HUES48 (cell line): ENCODE data around the gene CLDN18.

ENCODE experiments used
- H3K27ac ChIP-seq: one replicate; pipeline ENCODE4 v1.7.0; 2013; ENCODE audit warnings: low read depth, low read length, inconsistent platforms
- H3K27me3 ChIP-seq: 2 replicates; pipeline ENCODE4 v1.6.1; 2013; ENCODE audit warnings: mild to moderate bottlenecking, low read length; ENCODE audit not compliant: control insufficient read depth, insufficient read depth
- H3K36me3 ChIP-seq: 2 replicates; pipeline ENCODE4 v1.6.1; 2013; ENCODE audit warnings: low read length; ENCODE audit not compliant: control insufficient read depth, insufficient read depth
- H3K4me1 ChIP-seq: 2 replicates; pipeline ENCODE4 v1.6.1; 2013; ENCODE audit warnings: mild to moderate bottlenecking, low read length; ENCODE audit not compliant: control insufficient read depth, insufficient read depth
- H3K4me3 ChIP-seq: 2 replicates; pipeline ENCODE4 v1.5.1; 2013; ENCODE audit warnings: mild to moderate bottlenecking, low read depth, low read length
- H3K9ac ChIP-seq: 2 replicates; pipeline ENCODE4 v1.6.1; 2013; ENCODE audit warnings: mild to moderate bottlenecking, low read depth, low read length, moderate library complexity
- H3K9me3 ChIP-seq: 2 replicates; pipeline ENCODE4 v1.6.1; 2013; ENCODE audit warnings: low read length; ENCODE audit not compliant: control insufficient read depth, insufficient read depth

CLDN18 gene

GRCh38 chr3:137998121-137999042 lies 11.6 kb upstream of the CLDN18 start:
- H3K4me3 ChIP-seq = no peak overlapping the region
- no peaks in the 10 kb centered on the region for H3K27me3 ChIP-seq
- H3K4me1 ChIP-seq = no peaks in the 10 kb centered on the region
- no peaks in the 10 kb centered on the region for H3K36me3 ChIP-seq
- no peak overlapping the region for H3K9ac ChIP-seq
- H3K27ac ChIP-seq = no peak overlapping the region
- H3K9me3 ChIP-seq = no peaks in the 10 kb centered on the region

- H3K36me3 ChIP-seq = no peaks in the 10 kb centered on the region
- no peaks in the 10 kb centered on the region for H3K4me1 ChIP-seq
- H3K9ac ChIP-seq = no peak overlapping the region
- no peaks in the 10 kb centered on the region for H3K27me3 ChIP-seq
- H3K27ac ChIP-seq = no peak overlapping the region
- no peak overlapping the region for H3K4me3 ChIP-seq
- H3K9me3 ChIP-seq = no peaks in the 10 kb centered on the region
These were observed 6.9 kb upstream of the CLDN18 start for GRCh38 chr3:138003069-138003468.

GRCh38 chr3:138005627-138006026 lies 4.3 kb upstream of the CLDN18 start:
- H3K9me3 ChIP-seq = no peaks in the 10 kb centered on the region
- no peaks in the 10 kb centered on the region for H3K27me3 ChIP-seq
- H3K4me1 ChIP-seq = no peaks in the 10 kb centered on the region
- no peaks in the 10 kb centered on the region for H3K36me3 ChIP-seq
- H3K9ac ChIP-seq = no peak overlapping the region
- no peak overlapping the region for H3K27ac ChIP-seq
- H3K4me3 ChIP-seq = no peak overlapping the region

- no peaks in the 10 kb centered on the region for H3K4me1 ChIP-seq
- no peaks in the 10 kb centered on the region for H3K36me3 ChIP-seq
- H3K9ac ChIP-seq = no peak overlapping the region
- H3K27ac ChIP-seq = no peak overlapping the region
- no peaks in the 10 kb centered on the region for H3K9me3 ChIP-seq
- no peak overlapping the region for H3K4me3 ChIP-seq
- H3K27me3 ChIP-seq = no peaks in the 10 kb centered on the region
These were observed 2.1 kb upstream of the CLDN18 start for GRCh38 chr3:138007898-138008297.

- H3K4me1 ChIP-seq = no peaks in the 10 kb centered on the region
- no peaks in the 10 kb centered on the region for H3K36me3 ChIP-seq
- H3K27me3 ChIP-seq = no peaks in the 10 kb centered on the region
- H3K9ac ChIP-seq = no peak overlapping the region
- H3K9me3 ChIP-seq = no peaks in the 10 kb centered on the region
- H3K27ac ChIP-seq = no peak overlapping the region
- no peak overlapping the region for H3K4me3 ChIP-seq
These were observed 267 bp downstream of the CLDN18 start for GRCh38 chr3:138010273-138010590.

GRCh38 chr3:138011722-138012121 lies 1.8 kb downstream of the CLDN18 start:
- Histone ChIP-seq H3K27ac (no peak overlapping the region), H3K27me3 (no peaks in the 10 kb centered on the region), H3K9ac (no peak overlapping the region), H3K4me1 (no peaks in the 10 kb centered on the region), H3K9me3 (no peaks in the 10 kb centered on the region), H3K36me3 (no peaks in the 10 kb centered on the region), H3K4me3 (no peak overlapping the region)

GRCh38 chr3:138012526-138012925 lies 2.6 kb downstream of the CLDN18 start:
- Histone ChIP-seq H3K4me1 (no peaks in the 10 kb centered on the region), H3K9me3 (no peaks in the 10 kb centered on the region), H3K27ac (no peak overlapping the region), H3K36me3 (no peaks in the 10 kb centered on the region), H3K27me3 (no peaks in the 10 kb centered on the region), H3K4me3 (no peak overlapping the region), H3K9ac (no peak overlapping the region)

GRCh38 chr3:138016065-138016464 lies 6.1 kb downstream of the CLDN18 start:
- Histone ChIP-seq H3K9me3 (no peaks in the 10 kb centered on the region), H3K9ac (no peak overlapping the region), H3K27ac (no peak overlapping the region), H3K36me3 (no peaks in the 10 kb centered on the region), H3K27me3 (no peaks in the 10 kb centered on the region), H3K4me3 (no peak overlapping the region), H3K4me1 (no peaks in the 10 kb centered on the region)

GRCh38 chr3:138019281-138020069 lies 9.5 kb downstream of the CLDN18 start:
- Histone ChIP-seq H3K4me3 (no peak overlapping the region), H3K36me3 (no peaks in the 10 kb centered on the region), H3K27ac (no peak overlapping the region), H3K4me1 (no peaks in the 10 kb centered on the region), H3K9ac (no peak overlapping the region), H3K9me3 (no peaks in the 10 kb centered on the region), H3K27me3 (no peaks in the 10 kb centered on the region)

- Histone ChIP-seq H3K27ac (no peak overlapping the region), H3K4me3 (no peak overlapping the region), H3K27me3 (no peaks in the 10 kb centered on the region), H3K9me3 (no peaks in the 10 kb centered on the region), H3K4me1 (no peaks in the 10 kb centered on the region), H3K9ac (no peak overlapping the region), H3K36me3 (no peaks in the 10 kb centered on the region)
These were observed 13.8 kb downstream of the CLDN18 start for GRCh38 chr3:138023754-138024153.

- H3K9ac ChIP-seq = no peak overlapping the region
- no peaks in the 10 kb centered on the region for H3K4me1 ChIP-seq
- no peak overlapping the region for H3K27ac ChIP-seq
- no peaks in the 10 kb centered on the region for H3K27me3 ChIP-seq
- no peak overlapping the region for H3K4me3 ChIP-seq
- H3K9me3 ChIP-seq = no peaks in the 10 kb centered on the region
- H3K36me3 ChIP-seq = no peaks in the 10 kb centered on the region
These were observed 15.6 kb downstream of the CLDN18 start for GRCh38 chr3:138025553-138025952.
